Activated CD4-positive, CD25-positive, alpha-beta regulatory T cell treated with anti-CD3 and anti-CD28 coated beads, Interleukin-2, amount 50 U/mL, for 24 hours (primary cell): ENCODE measurements around the gene GP9.

Source experiments
- ATAC-seq, 2 donors: fragments of 150-1000 bp; cut with Tn5 transposase; one replicate each; pipeline ENCODE4 v1.10.0; 2021; ENCODE audit warnings: mild to moderate bottlenecking in 1 of 2, moderate library complexity in 1 of 2

The GP9 gene

DNA sequence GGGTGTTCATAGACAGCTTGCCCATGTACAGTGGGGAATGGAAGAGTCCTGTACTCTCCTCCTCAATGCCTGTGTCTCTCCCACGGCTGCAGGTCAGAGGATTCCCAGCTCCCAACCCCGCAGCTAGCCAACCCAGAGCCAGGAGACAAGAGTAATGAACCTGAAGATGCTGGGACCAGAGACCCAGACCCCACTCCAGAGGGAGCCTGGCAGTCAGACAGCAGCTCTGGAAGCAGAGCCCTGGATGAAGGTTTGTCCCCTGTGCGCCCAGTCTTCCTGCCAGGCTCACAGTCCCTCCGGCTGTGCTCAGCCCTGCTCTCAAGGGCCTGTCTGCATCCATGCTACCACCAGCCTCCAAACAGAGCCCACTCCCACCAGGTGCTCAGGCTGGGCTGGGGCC lies 30.0 kb upstream of the GP9 start:
- ATAC-seq: no peak

DNA sequence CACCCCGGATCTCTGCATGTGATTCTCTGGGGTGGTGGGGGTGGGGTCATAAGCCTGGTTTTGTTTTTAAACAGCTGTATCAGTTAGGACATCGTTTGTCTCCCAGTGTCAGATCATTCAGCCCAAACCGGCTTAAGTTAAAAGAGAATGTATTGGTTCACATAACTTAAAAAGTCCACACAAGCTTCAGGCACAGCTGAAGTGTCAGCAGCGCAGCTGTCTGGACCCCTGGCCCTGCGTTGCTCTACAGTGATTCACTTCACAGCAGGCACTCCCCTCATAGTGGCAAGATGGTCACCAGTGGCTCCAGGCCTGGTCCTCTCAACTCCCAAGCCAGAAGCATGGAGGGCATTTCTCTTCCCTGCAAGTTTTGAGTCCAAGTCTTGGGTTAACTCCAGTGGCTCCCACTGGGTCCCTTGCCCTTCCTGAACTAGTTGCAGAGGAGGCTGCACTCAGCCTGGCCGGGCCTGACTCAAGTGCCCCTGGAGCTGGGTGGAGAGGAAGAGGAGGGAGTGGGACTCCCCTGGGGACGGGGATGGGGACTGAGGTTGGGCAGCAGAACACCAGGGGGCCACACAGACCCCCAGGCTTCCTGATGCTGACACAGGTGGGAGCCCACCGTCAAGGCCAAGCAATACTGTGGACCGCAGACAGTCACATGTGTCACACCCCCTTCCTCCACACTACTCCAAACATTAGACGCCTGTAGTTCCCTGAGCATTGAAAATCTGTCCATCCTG lies 28.9 kb upstream of the GP9 start:
- ATAC-seq: no peak

DNA sequence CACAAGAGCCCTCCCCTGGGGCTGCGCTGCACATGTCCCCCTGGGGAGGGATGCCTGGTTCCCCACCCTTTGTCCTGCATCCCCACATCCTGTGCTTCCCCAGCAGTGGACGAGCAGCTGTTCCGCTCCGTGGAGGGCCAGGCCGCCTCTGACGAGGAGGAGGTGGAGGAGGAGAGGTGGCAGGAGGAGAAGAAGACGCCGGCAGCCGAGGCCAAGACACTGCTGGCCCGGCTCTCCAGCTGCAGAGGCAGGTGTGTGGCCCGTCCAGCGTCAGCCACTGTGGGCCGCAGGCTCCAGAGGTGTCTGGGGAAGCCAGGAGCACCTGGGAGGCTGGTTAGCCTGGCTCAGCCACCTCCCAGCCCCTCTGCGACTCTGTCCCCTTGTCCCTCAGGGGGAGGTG lies 27.9 kb upstream of the GP9 start:
- ATAC-seq: no peak

DNA sequence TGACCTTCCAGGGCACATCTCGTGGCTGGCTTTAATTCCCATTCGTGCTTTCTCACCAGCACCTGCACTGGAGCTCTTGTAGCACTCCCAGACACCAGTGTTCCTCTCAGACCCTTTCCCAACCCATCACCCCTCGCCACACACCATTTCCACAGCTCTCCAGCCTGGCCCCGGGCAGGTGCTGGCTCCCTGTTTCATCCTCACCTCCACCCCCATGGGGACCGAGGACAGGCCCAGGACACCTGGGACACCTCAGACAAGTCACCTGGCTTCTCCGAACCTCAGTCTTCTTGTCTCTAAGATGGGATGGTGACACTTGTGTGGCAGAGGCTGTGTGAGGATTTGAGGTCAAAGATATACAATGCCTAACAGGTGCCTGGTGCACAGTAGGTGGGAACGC lies 27.4 kb upstream of the GP9 start:
- no peak for ATAC-seq

DNA sequence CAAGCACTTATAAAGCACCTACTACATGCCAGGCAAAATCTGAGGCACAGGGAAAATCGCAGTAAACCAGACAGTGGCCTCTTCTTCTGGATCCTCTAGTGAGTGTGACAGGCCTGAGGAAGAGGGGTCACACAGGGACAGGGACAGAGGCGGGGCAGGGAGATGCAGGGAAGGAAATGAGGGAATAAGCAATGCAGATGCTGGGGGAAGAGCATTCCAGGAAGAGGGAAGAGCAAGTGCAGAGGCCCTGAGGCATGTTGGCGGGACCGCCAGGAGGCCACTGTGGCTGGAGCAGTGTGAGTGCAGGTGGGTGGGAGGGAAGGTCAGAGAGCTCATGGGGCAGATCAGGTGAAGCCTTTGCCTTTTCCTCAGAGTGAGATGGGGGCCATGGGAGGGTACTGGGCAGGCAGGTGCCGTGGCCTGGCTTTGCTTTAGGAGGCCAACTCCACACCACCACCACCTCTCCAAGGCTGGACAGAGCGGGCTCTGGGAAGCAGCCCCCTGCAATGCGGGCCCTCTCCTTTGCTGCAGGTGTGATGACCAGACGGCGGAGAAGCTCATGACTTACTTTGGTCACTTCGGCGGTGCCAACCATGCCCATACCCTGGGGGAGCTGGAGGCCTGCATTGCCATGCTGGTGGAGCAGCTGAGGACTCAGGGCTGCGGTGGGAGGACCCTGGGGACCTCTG lies 26.8 kb upstream of the GP9 start:
- ATAC-seq: no peak

DNA sequence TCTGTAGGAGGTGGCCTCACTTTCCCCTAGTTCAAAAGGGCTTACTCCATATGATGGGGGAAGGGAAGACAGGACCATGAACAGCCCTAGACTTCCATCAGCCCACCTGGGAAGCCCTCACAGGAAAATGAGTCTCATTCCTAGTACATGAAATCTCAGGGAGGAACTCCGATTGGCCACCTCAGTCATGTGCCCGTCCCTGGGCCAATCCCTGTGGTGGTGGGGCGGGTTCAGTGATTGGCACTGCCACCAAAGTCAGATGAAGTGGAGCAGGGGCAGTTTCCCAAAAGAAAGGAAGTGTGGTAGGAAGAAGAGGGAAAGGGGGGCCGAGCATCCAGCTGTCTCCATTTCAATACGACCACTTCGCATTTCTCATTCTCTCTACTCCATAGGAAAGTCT lies 25.9 kb upstream of the GP9 start:
- ATAC-seq: no peak

DNA sequence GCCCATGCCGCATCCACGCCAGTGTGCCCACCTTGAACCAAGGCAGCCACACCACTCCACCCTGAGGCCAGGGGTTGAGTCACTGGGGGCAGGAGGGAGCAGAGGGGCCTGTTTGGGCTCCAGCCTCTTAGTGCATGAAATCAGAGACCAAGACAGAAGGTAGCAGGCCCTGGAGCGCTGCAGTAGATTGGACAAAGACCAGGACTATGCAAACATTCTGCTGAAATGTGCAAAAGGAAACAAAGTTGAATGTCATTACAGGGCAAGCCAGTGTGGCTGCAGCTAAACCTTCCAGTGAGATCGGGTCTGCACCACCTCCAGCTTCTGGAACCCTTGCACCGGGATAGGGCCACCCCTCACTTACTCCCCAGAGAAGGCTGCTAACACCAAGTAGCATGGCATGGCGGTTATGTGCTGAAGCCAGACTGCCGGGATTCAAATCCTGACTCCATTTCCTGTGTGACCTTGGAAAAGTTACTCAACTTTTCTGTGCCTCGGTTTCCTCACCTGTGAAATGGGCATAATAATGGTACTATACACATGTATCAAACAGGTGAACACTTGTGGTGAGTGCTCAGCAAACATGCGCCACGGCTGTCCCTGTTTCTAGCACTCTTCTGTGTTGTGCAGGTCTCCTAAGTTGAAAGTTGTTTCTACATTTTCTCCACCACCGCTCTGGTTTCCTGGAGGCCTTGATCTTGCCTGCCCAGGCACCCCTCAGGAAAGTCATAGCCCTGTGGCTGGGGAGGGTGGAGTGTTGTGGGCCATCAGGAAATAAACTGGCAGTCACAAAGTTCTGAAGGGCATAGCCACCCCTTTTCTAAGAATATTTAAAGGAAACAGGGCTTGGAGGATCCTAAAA lies 25.0 kb upstream of the GP9 start:
- ATAC-seq: no peak

DNA sequence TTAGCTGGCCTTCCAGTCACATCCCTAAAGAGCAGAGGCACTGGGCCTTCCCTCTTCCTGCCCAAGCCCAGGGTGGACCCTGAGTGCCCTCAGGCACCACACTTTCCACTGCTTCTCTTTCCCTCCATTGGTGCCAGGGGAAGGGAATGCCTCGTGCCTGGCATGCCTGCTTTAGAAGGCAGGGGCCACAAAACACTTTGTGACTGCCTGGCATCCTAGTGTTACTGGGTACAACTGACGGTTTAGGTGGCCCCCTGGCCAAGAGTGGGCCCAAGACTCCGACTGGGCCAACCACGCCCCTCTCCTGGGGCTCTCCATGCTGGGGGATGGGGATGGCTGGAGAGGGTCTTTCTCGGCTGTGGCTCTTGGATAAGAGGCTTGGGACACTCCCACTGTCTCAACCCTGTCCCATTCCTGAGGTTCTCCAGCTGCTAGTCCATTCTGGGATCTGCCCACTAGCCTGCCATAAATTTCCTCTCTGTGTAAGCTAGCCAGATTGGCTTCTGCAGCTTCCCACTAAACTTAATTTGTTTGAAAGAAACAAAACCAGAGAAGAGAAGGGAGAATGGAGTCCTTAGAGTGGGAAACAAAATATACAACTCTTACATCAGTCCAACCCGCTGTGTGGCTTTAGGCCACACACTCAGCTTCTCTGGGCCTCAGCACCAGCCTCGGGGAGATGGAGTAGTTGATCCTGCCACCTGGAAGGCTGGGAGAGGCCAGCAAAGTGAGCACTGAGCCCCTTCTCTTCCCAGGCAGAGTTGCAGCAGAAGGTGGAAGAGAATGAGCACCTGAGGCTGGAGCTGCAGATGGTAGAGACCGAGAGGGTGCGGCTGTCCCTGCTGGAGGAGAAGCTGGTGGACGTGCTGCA lies 24.1 kb upstream of the GP9 start:
- ATAC-seq: no peak

DNA sequence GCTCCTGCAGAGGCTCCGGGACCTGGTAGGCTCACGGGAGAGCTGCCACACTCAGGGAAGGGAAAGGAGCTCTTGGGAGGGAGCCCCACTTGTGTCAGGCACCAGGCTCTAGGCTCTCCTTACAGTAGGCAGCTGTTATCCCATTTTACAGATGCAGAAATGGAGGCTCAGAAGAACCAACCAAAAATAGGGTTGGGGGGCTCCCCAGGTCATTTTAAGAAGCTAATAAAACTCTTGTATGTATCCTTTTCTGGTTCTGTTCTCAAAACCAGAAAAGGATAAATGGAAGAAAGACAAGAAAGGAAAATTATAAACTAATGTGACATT lies 23.5 kb upstream of the GP9 start:
- ATAC-seq: no peak

DNA sequence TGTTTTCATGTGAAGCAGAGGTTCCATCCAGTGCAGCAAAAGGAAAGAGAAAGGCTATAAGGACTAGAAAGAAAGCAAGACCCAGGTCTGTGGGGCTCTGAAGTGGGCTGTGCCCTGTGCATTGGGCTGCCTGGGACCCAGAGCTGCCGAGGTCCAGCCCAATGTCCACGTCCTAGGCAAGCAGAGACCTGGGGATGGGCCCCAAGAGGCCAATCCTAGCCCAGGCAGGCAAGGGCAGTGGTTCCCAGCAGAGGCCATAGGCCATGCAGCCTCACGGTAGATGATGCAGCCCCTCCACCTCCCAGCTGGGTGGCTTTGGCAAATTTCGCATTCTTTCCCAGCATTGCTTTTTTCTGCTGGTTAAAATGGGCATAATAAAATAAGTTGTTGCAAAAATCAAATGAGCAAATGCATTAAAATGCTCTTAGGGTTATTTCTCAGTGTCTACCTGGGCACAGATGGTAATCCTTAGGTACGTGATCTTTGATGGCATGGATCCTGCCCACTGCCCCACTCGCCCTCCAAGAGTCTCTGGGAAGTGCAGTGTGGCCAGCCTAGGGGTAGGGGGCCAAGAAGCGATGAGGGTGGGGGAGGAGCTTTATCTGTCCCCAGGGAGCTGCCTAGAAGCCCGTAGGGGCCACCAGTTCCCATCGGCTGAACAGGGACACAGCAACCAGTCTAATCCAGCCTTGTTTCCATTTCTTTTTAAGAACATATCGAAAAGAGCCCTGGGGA lies 22.3 kb upstream of the GP9 start:
- ATAC-seq: no peak

DNA sequence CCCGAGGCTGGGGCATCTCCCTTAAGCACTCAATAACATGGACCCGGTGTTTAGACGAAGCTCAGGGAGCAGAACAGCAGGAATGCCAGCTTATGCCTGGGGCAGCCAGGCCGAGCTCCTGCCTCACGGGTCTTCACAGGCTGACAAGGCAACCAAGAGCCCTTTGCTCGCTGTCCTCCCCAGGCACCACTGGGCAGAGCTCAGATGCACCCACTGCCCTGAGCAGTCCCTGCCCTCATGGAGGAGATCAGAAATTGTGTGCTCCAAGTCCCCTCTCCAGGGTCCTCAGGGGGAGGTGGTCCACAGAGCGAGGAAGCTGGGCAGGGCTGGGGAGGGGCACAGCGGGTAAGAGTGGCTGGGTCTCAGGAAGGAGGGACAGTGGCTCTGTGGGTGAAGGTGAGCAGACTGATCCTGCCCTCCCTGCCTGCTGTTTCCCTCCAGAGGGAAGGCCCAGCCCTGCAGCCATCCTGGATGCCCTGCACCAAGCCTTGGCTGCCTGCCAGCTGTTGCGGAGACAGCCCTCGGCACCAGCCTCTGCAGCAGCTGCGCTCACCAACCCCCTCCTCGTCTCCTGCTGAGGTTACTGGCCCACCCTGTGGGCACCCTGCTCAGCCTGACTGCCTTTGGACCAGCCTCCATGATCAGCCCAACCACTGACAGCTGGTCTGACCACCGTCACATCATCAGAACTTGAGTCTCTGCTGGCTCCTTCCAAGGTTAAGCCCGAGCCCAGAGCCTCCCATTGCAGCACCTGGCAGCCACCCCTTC lies 21.1 kb upstream of the GP9 start:
- ATAC-seq: no peak

DNA sequence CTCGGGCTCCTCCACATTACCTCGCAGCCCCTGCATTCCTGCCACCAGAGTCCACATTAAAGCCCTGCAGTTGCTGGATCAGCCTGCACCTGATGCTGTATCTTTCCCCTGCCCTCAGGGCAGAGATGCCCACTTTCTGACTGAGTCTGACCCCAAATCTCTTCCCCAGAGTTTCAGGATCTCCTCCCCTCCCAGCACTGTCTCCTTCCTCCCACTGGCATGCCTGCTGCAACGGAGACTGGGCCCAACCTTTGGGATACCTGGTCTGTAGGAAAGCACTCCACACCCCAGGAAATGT lies 20.6 kb upstream of the GP9 start:
- no peak for ATAC-seq

DNA sequence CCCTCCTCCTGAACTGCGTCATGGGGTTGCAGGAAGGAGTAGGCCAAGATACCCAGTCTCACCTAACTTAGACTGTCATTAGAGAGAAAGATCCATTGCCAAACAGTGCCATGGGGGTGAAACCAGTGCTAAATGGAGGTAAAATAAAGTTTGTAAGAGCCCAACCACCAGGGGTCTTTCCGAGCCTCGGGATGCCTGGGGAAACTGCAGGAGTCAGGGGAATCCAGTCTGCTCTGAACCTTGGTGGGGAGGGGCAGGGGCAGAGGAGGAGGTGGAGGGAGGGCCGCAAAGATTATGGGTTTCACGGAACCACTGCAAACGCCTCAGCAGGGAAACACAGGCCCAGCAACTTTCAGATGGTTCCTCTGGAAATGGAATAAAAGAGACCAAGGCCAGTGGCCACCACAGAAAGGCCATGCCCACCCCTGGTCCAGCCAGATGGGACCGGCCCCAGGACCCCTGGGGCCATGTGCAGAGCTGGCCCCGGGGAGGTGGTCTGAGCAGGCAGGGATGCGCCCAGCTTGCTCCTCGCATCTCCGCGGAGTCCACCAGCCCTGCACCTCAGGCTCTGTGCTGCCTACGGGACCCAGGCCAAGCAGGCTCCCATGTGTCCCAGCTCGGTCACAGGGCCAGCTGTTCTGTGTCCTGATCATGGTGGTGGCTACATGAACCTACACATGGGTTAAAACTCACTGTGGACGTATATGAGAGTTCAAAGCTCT lies 19.8 kb upstream of the GP9 start:
- no peak for ATAC-seq

DNA sequence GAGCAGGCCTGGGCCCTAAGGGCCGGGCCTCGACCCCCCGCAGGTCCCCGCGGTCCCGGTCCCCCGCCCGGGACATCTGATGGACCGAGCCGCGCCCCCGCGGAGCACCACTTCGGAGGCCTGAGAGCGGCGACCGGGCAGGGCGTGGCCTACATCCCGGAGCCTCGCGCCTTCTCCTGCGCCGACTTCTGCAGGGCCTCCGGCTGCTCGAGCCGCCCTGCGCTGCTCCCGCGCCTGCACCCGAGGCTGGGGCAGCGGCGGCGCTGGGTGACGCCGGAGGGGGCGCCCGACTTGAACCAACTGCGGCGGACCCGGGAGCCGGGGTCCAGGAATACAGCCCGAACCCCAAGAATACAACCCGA lies 14.9 kb upstream of the GP9 start:
- peak; percentile 79 to 80 for ATAC-seq

DNA sequence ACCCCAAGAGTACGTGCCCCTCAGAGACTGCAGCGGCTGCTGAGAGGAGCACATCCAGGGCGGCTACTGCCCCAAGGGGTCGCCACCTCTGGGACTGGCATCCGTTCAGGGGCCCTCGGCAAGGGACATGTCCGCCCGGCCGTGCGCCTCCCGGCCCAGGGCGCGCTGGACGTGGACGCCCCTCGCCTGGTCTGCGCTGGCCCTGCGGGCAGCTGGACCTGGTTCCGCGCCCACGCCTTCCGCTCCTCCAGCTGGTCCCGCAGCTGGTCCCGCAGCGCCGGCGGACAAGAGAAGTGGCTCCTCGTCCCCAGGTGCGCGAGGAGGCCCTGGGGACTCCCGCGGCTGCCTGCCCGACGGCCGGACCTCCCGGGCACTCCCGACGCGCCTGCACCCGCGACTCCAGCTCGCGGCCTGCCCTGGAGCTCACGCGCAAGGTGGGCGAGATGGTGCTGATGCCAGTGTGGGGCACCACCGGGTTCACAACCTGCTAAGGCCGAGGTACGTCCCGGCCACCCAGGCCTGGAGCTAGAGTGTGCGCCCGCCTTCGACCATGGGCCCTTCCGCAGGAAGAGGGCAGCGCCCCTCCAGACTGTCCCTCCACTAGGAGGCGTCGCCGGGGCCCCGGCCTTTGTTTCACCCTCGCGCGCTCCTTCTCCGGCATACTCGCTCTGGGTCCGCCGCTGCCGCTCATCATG lies 14.4 kb upstream of the GP9 start:
- ATAC-seq: peak; percentile 49 to 50

DNA sequence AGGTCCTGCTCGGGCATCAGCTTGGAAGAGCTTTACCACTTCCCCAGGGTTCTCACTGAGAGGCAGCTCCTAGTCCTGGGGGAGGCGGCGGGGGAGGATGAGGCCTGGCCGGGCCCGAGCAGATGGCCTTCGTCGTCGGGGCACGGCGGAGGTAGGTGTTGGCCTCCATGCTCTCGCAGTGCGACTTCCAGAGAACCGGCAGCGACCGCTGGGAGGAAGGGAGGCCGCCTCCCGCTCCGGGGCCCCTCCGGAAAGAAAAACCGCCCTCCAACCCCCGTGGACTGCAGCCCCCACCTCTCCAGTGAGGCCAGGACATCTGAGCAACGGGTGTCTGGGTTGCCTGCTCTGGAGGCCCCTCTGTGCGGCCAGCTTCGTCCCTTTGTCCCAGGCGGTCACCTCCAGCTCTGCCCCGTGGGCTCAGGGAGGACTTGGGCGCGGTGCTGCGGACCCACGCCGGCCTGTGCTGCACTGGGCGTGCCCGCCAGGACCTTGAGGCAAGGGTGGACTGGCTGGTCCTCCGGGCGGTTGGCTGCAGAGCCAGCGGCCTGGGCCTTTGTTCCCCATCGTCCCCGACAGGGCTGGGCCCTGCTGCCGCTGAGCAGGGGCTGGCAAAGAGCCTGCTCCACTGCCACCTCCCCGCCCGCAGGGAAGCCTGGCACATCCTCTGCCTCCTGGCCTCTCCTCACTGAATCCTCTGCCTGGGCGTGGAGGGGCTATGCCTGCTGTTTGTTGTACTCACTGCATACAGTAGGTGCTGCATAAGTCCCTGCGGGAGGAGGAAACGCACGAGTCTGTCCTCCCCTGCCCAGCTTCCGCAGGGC lies 13.6 kb upstream of the GP9 start:
- no peak for ATAC-seq

DNA sequence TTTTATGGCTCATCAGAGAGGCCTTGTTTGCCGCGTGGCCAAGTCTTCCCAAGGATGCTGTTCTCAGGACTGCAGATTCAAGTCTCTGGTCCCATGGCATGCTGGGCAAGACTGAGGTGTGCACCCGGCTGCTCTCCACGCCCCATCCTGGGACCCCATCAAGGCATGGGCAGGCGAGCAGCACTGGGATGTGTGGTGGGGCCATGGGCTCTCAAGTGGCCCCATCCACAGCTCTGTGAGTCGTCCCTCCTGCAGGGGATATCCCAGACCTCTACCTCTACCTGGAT lies 13.1 kb upstream of the GP9 start:
- ATAC-seq: no peak

DNA sequence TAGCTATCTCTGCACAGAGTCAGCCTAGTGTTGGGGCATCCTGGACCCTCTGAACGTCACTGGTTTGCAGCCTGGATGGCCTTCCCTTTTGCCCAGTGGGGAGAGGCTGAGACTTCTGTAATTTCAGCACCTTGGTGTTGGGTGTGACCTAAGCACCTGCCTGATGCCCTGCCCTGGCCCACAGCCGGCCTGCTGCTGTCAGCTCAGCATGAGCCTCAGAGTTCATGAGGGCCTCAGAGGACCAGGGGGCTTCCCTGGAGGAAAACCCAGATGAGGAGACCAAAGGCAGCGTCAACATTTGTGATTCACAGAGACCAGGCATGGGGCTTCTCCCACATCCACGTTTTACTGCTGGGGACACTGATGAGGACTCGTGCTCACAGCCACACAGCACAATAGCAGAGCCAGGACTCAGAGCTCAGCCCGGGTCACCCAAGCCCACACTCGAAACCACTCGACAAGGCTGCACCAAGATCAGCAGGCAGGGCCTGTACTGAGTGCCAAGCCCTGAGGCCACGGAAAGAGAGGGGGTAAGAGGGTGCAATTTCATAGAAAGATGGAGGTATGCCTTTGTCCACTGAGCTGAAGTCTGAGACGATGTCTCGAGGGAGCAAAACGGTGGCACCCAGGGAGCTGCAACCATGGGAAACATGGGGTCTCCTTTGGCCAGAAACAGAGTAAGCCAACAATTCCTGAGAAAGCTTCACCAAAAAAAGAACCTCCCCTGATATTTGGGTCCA lies 9.9 kb upstream of the GP9 start:
- ATAC-seq: no peak

DNA sequence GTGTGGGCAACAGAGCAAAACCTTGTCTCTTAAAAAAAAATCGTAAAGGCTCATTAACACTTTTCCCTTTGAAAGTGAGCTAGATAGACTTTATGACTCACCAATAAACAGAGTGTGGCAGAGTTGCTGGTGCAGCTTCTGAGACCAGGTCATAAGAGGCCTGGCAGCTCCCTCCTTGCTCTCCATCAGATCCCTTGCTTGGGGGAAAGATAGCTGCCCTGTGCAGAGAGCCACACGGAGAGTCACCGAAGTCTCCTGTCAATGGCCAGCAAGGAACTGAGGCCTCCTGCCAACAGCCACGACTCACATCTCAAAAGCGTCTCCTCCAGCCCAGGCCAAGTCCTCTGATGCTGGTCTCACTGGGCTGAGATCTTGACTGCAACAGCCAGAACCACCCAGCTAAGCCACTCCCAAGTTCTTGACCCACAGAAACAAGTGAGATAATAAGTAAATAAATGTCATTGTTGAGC lies 8.7 kb upstream of the GP9 start:
- no peak for ATAC-seq
